ENCODE data around the gene SUMF1. TPM values are rescaled to one million over a fixed set of nuclear protein-coding genes. Genes with fewer than 3 reads are reported as not detected.

SUMF1 gene
- total and polyA plus RNA-seq, 8 donors, result 5.3 to 170 (median 39.9) TPM

GRCh38 chr3:4416427-4416945 lies 50.6 kb downstream of the SUMF1 start:
- DNase-seq, result no peak
- intact Hi-C loops (cut with DNase I; ENCODE audit: low total_unique reads), result no loop called here
- H3K27ac ChIP-seq, result peak overlapping the region in 1 of 5 donors; percentile 20
- H3K27me3 ChIP-seq, result no peaks in the 10 kb centered on the region
- TF ChIP-seq EP300 (IDR thresholded peaks at IDR 0.05) (no peak), POLR2A (IDR thresholded peaks at IDR 0.05) (no peak), POLR2AphosphoS5 (IDR thresholded peaks at IDR 0.05) (no peak), CTCF (IDR thresholded peaks at IDR 0.05) (no peak)
- no peak overlapping the region for H3K4me3 ChIP-seq
- WGBS, 5 donors, result 77 to 95% (median 92%) methylated on average over 5 of the region's 5 CpGs
- no peaks in the 10 kb centered on the region for H3K9me3 ChIP-seq
- peaks cover 5 to 63% (median 50%) of the 10 kb centered on the region in 4 donors for H3K36me3 ChIP-seq
- peaks cover 0 to 9% (median under 1%) of the 10 kb centered on the region in 4 donors for H3K4me1 ChIP-seq

DNA sequence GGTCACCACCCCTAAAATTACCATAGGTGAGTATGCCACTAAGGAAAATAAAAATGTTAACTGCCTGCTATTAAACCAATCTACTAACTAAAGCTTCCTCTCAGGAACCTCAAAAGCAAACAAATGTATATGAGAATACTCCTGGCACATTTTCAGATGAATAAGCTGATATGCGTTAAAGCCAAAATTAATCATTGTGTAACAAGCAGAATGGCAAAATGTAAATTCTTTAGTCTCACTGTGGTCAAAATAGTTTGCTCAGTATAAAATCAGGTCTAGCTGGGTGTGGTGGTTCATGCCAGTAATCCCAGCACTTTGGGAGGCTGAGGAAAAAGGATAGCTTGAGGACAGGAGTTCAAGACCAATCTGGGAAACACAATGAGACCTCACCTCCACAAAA lies 53.6 kb downstream of the SUMF1 start:
- WGBS, 5 donors, result 70 to 90% (median 82%) methylated on average over 1 of the region's 1 CpG
- DNase-seq, result no peak
- Histone ChIP-seq H3K4me3 (no peak overlapping the region), H3K4me1 (peaks cover 0 to 5% (median 0%) of the 10 kb centered on the region in 4 donors), H3K9me3 (no peaks in the 10 kb centered on the region), H3K27me3 (no peaks in the 10 kb centered on the region), H3K27ac (no peak overlapping the region), H3K36me3 (peaks cover 5 to 76% (median 60%) of the 10 kb centered on the region in 4 donors)
- intact Hi-C loops (cut with DNase I; ENCODE audit: low total_unique reads), result no loop called here
- TF ChIP-seq POLR2AphosphoS5 (IDR thresholded peaks at IDR 0.05), result no peak
- no peak for TF ChIP-seq EP300 (IDR thresholded peaks at IDR 0.05)
- TF ChIP-seq CTCF (IDR thresholded peaks at IDR 0.05), result no peak
- TF ChIP-seq POLR2A (IDR thresholded peaks at IDR 0.05), result no peak

DNA sequence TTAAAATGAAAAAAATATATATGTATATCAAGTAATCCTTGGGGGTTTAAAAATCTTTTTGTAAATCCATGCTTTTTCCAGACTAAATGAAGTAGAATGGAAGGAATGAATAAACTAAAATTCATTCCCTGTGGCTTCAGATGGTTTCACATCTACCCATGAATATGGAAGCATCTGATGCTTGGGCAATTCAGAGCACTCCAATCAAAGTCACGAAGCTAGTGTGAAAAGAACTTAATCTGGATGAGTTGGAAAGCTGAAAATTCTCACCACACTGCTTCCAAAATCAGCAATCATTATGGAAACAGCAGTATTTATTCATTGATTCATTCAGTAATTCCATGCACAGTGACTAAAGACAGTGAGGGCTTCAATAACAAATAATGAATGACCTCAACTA lies 55.2 kb downstream of the SUMF1 start:
- H3K9me3 ChIP-seq, result no peaks in the 10 kb centered on the region
- no peak overlapping the region for H3K27ac ChIP-seq
- 93 to 100% (median 97%) methylated on average over 1 of the region's 1 CpG for WGBS, 5 donors
- intact Hi-C loops (cut with DNase I; ENCODE audit: low total_unique reads), result no loop called here
- no peaks in the 10 kb centered on the region for H3K27me3 ChIP-seq
- peaks cover 0 to 9% (median 3%) of the 10 kb centered on the region in 4 donors for H3K4me1 ChIP-seq
- H3K36me3 ChIP-seq, result peaks cover under 1 to 64% (median 47%) of the 10 kb centered on the region in 4 donors
- TF ChIP-seq EP300 (IDR thresholded peaks at IDR 0.05) (no peak), POLR2AphosphoS5 (IDR thresholded peaks at IDR 0.05) (no peak), CTCF (IDR thresholded peaks at IDR 0.05) (no peak), POLR2A (IDR thresholded peaks at IDR 0.05) (no peak)
- DNase-seq, result no peak
- H3K4me3 ChIP-seq, result no peak overlapping the region

- Histone ChIP-seq H3K4me1 (peaks cover 0 to 13% (median 3%) of the 10 kb centered on the region in 4 donors), H3K27ac (no peak overlapping the region), H3K36me3 (peaks cover 0 to 58% (median 41%) of the 10 kb centered on the region in 4 donors), H3K27me3 (no peaks in the 10 kb centered on the region), H3K9me3 (no peaks in the 10 kb centered on the region), H3K4me3 (no peak overlapping the region)
- intact Hi-C loops (cut with DNase I; ENCODE audit: low total_unique reads), result no loop called here
- DNase-seq, result no peak
- TF ChIP-seq POLR2AphosphoS5 (IDR thresholded peaks at IDR 0.05) (no peak), CTCF (IDR thresholded peaks at IDR 0.05) (no peak), EP300 (IDR thresholded peaks at IDR 0.05) (no peak), POLR2A (IDR thresholded peaks at IDR 0.05) (no peak)
- 74 to 96% (median 93%) methylated on average over 1 of the region's 1 CpG for WGBS, 5 donors
Measured at GRCh38 chr3:4411236-4411635, 55.8 kb downstream of the SUMF1 start.

Measured in stomach (tissue), 9 donors.